NK-92 (cell line): Measurements from ENCODE around the gene NOX4.
"Not testable (repeated sequence)": the region's sequence is repeated elsewhere in the genome, so short reads cannot be mapped to it uniquely, and the experiment has no call there.

Source experiments
- DNase-seq: peaks from one replicate; lab custom pipeline; 2025; ENCODE audit not compliant: unreplicated experiment; lab: John Stamatoyannopoulos, UW

Gene NOX4

GRCh38 chr11:89463266-89463780, 27.9 kb downstream of the NOX4 start:
- no peak for DNase-seq

GRCh38 chr11:89458716-89459115, 32.5 kb downstream of the NOX4 start:
- DNase-seq, result no peak

GRCh38 chr11:89457190-89457589, 34.0 kb downstream of the NOX4 start:
- DNase-seq, result no peak

- no peak for DNase-seq
These were observed 34.5 kb downstream of the NOX4 start for GRCh38 chr11:89456681-89457080.

- DNase-seq, result no peak
These were observed 38.4 kb downstream of the NOX4 start for GRCh38 chr11:89452780-89453179.

GRCh38 chr11:89447845-89448244, 43.3 kb downstream of the NOX4 start:
- no peak for DNase-seq

GRCh38 chr11:89443361-89444322, 47.5 kb downstream of the NOX4 start:
- DNase-seq, result no peak

- no peak for DNase-seq
These were observed 48.4 kb downstream of the NOX4 start for GRCh38 chr11:89442801-89443200.

- no peak for DNase-seq
These were observed 49.6 kb downstream of the NOX4 start for GRCh38 chr11:89441606-89442005.

- DNase-seq, result no peak
These were observed 53.9 kb downstream of the NOX4 start for GRCh38 chr11:89437317-89437716.

GRCh38 chr11:89436071-89436470, 55.1 kb downstream of the NOX4 start:
- no peak for DNase-seq

GRCh38 chr11:89433278-89433677, 57.9 kb downstream of the NOX4 start:
- DNase-seq, result no peak

- not testable (repeated sequence) for DNase-seq
These were observed 59.0 kb downstream of the NOX4 start for GRCh38 chr11:89432182-89432581.

- not testable (repeated sequence) for DNase-seq
These were observed 64.7 kb downstream of the NOX4 start for GRCh38 chr11:89426501-89426900.

- no peak for DNase-seq
These were observed 69.5 kb downstream of the NOX4 start for GRCh38 chr11:89421718-89422117.

GRCh38 chr11:89420981-89421380, 70.2 kb downstream of the NOX4 start:
- DNase-seq, result no peak

- no peak for DNase-seq
These were observed 74.2 kb downstream of the NOX4 start for GRCh38 chr11:89416961-89417360.

- DNase-seq, result not testable (repeated sequence)
These were observed 80.1 kb downstream of the NOX4 start for GRCh38 chr11:89411112-89411511.

GRCh38 chr11:89410666-89411065, 80.5 kb downstream of the NOX4 start:
- not testable (repeated sequence) for DNase-seq

- not testable (repeated sequence) for DNase-seq
These were observed 82.7 kb downstream of the NOX4 start for GRCh38 chr11:89408441-89408840.

GRCh38 chr11:89405629-89406028, 85.5 kb downstream of the NOX4 start:
- no peak for DNase-seq

- not testable (repeated sequence) for DNase-seq
These were observed 99.5 kb downstream of the NOX4 start for GRCh38 chr11:89391654-89392053.
